Measurements from ENCODE around the gene KATNBL1.

The KATNBL1 gene

GRCh38 chr15:34209421-34210282 is at the start of gene KATNBL1:
Gene KATNBL1 (minus strand): TSS chr15:34210096. CDS start chr15:34163676, 46,420 bp downstream.
- Mint-ChIP-seq H3K4me1 (peaks cover 32% of the 10 kb centered on the region), H3K27ac (peak within 1 kb of the TSS; percentile 69), H3K9me3 (no peaks in the 10 kb centered on the region), H3K36me3 (peaks cover 9% of the 10 kb centered on the region), H3K4me3 (peak within 1 kb of the TSS; percentile 79), H3K27me3 (no peaks in the 10 kb centered on the region)
- peak; percentile 97 for ATAC-seq

GRCh38 chr15:34259566-34259965 is 49.7 kb upstream of the KATNBL1 start:
- no peaks in the 10 kb centered on the region for H3K4me1 Mint-ChIP-seq
- H3K27me3 Mint-ChIP-seq = no peaks in the 10 kb centered on the region
- no peak overlapping the region for H3K27ac Mint-ChIP-seq
- no peak for ATAC-seq
- H3K9me3 Mint-ChIP-seq = no peaks in the 10 kb centered on the region
- peaks cover 36% of the 10 kb centered on the region for H3K36me3 Mint-ChIP-seq
- no peak overlapping the region for H3K4me3 Mint-ChIP-seq

- Mint-ChIP-seq H3K27me3 (no peaks in the 10 kb centered on the region), H3K4me1 (no peaks in the 10 kb centered on the region), H3K9me3 (no peaks in the 10 kb centered on the region), H3K27ac (peak overlapping the region; percentile 12), H3K4me3 (no peak overlapping the region), H3K36me3 (peaks cover 50% of the 10 kb centered on the region)
- ATAC-seq = no peak
Observed at GRCh38 chr15:34258151-34258550, 48.3 kb upstream of the KATNBL1 start.

GRCh38 chr15:34252545-34252944 is 42.6 kb upstream of the KATNBL1 start:
- Mint-ChIP-seq H3K9me3 (no peaks in the 10 kb centered on the region), H3K4me1 (no peaks in the 10 kb centered on the region), H3K27me3 (no peaks in the 10 kb centered on the region), H3K4me3 (no peak overlapping the region), H3K36me3 (peaks cover 74% of the 10 kb centered on the region), H3K27ac (peak overlapping the region; percentile 24)
- ATAC-seq = no peak

- Mint-ChIP-seq H3K36me3 (peaks cover 57% of the 10 kb centered on the region), H3K4me1 (no peaks in the 10 kb centered on the region), H3K27me3 (no peaks in the 10 kb centered on the region), H3K9me3 (no peaks in the 10 kb centered on the region), H3K4me3 (no peak overlapping the region), H3K27ac (peak overlapping the region; percentile 61)
- no peak for ATAC-seq
Observed at GRCh38 chr15:34248190-34248589, 38.3 kb upstream of the KATNBL1 start.

- no peak for ATAC-seq
- no peaks in the 10 kb centered on the region for H3K4me1 Mint-ChIP-seq
- no peak overlapping the region for H3K27ac Mint-ChIP-seq
- peaks cover 47% of the 10 kb centered on the region for H3K36me3 Mint-ChIP-seq
- H3K4me3 Mint-ChIP-seq = no peak overlapping the region
- no peaks in the 10 kb centered on the region for H3K27me3 Mint-ChIP-seq
- H3K9me3 Mint-ChIP-seq = no peaks in the 10 kb centered on the region
Observed at GRCh38 chr15:34246276-34246976, 36.5 kb upstream of the KATNBL1 start.

- Mint-ChIP-seq H3K9me3 (no peaks in the 10 kb centered on the region), H3K4me3 (no peak overlapping the region), H3K27ac (no peak overlapping the region), H3K27me3 (no peaks in the 10 kb centered on the region), H3K36me3 (peaks cover 44% of the 10 kb centered on the region), H3K4me1 (no peaks in the 10 kb centered on the region)
- ATAC-seq = no peak
Observed at GRCh38 chr15:34243226-34243625, 33.3 kb upstream of the KATNBL1 start.

GRCh38 chr15:34242331-34242710 is 32.4 kb upstream of the KATNBL1 start:
- no peak for ATAC-seq
- no peak overlapping the region for H3K27ac Mint-ChIP-seq
- no peaks in the 10 kb centered on the region for H3K9me3 Mint-ChIP-seq
- H3K4me1 Mint-ChIP-seq = no peaks in the 10 kb centered on the region
- H3K4me3 Mint-ChIP-seq = no peak overlapping the region
- peaks cover 44% of the 10 kb centered on the region for H3K36me3 Mint-ChIP-seq
- H3K27me3 Mint-ChIP-seq = no peaks in the 10 kb centered on the region

- no peak overlapping the region for H3K27ac Mint-ChIP-seq
- H3K9me3 Mint-ChIP-seq = no peaks in the 10 kb centered on the region
- ATAC-seq = peak; percentile 66
- peaks cover 49% of the 10 kb centered on the region for H3K36me3 Mint-ChIP-seq
- H3K4me3 Mint-ChIP-seq = no peak overlapping the region
- H3K4me1 Mint-ChIP-seq = no peaks in the 10 kb centered on the region
- no peaks in the 10 kb centered on the region for H3K27me3 Mint-ChIP-seq
Observed at GRCh38 chr15:34241376-34242330, 31.8 kb upstream of the KATNBL1 start.

GRCh38 chr15:34240537-34240936 is 30.6 kb upstream of the KATNBL1 start:
- no peak for ATAC-seq
- no peak overlapping the region for H3K27ac Mint-ChIP-seq
- no peak overlapping the region for H3K4me3 Mint-ChIP-seq
- H3K9me3 Mint-ChIP-seq = no peaks in the 10 kb centered on the region
- no peaks in the 10 kb centered on the region for H3K27me3 Mint-ChIP-seq
- no peaks in the 10 kb centered on the region for H3K4me1 Mint-ChIP-seq
- H3K36me3 Mint-ChIP-seq = peaks cover 58% of the 10 kb centered on the region

- no peaks in the 10 kb centered on the region for H3K4me1 Mint-ChIP-seq
- H3K9me3 Mint-ChIP-seq = no peaks in the 10 kb centered on the region
- peaks cover 55% of the 10 kb centered on the region for H3K36me3 Mint-ChIP-seq
- no peak for ATAC-seq
- H3K27me3 Mint-ChIP-seq = no peaks in the 10 kb centered on the region
- H3K27ac Mint-ChIP-seq = no peak overlapping the region
- no peak overlapping the region for H3K4me3 Mint-ChIP-seq
Observed at GRCh38 chr15:34239151-34239808, 29.4 kb upstream of the KATNBL1 start.

- H3K4me1 Mint-ChIP-seq = no peaks in the 10 kb centered on the region
- no peak for ATAC-seq
Observed at GRCh38 chr15:34233614-34234013, 23.7 kb upstream of the KATNBL1 start.

GRCh38 chr15:34223904-34224596 is 14.2 kb upstream of the KATNBL1 start:
- Mint-ChIP-seq H3K4me1 (peaks cover 24% of the 10 kb centered on the region), H3K4me3 (peak overlapping the region; percentile 86), H3K27ac (peak overlapping the region; percentile 96), H3K36me3 (peaks cover 22% of the 10 kb centered on the region), H3K9me3 (no peaks in the 10 kb centered on the region), H3K27me3 (no peaks in the 10 kb centered on the region)
- ATAC-seq = peak; percentile 15

More at GRCh38 chr15:34233614-34234013, 23.7 kb upstream of the KATNBL1 start:
- no peak overlapping the region for H3K27ac Mint-ChIP-seq
- no peak overlapping the region for H3K4me3 Mint-ChIP-seq
- H3K9me3 Mint-ChIP-seq = no peaks in the 10 kb centered on the region
- H3K36me3 Mint-ChIP-seq = peaks cover 58% of the 10 kb centered on the region
- H3K27me3 Mint-ChIP-seq = no peaks in the 10 kb centered on the region

- no peak for ATAC-seq
- no peaks in the 10 kb centered on the region for H3K36me3 Mint-ChIP-seq
Observed at GRCh38 chr15:34217587-34218225, 7.8 kb upstream of the KATNBL1 start.

More at GRCh38 chr15:34217587-34218225, 7.8 kb upstream of the KATNBL1 start:
- H3K27ac Mint-ChIP-seq = no peak overlapping the region
- H3K4me3 Mint-ChIP-seq = no peak overlapping the region
- H3K4me1 Mint-ChIP-seq = no peaks in the 10 kb centered on the region
- H3K27me3 Mint-ChIP-seq = no peaks in the 10 kb centered on the region
- H3K9me3 Mint-ChIP-seq = no peaks in the 10 kb centered on the region
